Liver (tissue), 9 donors: ENCODE measurements around the gene MICU1. TPM values are rescaled to one million over a fixed set of nuclear protein-coding genes. Genes with fewer than 3 reads are reported as not detected.

Source experiments
- DNase-seq: peaks from one replicate; pipeline ENCODE4 v3.0.0-alpha.2; 2017; ENCODE audit warnings: low spot score
- H3K27ac ChIP-seq, 2 donors: one replicate each; pipeline ENCODE4 v1.7.0; 2013; ENCODE audit warnings: inconsistent platforms in 2 of 2, low read length in 2 of 2, control low read depth in 1 of 2, low read depth in 1 of 2, mild to moderate bottlenecking in 1 of 2
- H3K27me3 ChIP-seq, 4 donors: one replicate each; pipeline versions ENCODE4 v1.6.1 to v1.7.0; 2013; ENCODE audit warnings: low read length in 3 of 4, inconsistent platforms in 1 of 4, mild to moderate bottlenecking in 1 of 4, moderate library complexity in 1 of 4; ENCODE audit not compliant: control insufficient read depth in 4 of 4, insufficient read depth in 4 of 4
- H3K36me3 ChIP-seq, 4 donors: one replicate each; pipeline versions ENCODE4 v1.6.1 to v1.7.0; 2013; ENCODE audit warnings: low read length in 3 of 4, mild to moderate bottlenecking in 3 of 4, low read depth in 1 of 4, moderate library complexity in 1 of 4; ENCODE audit not compliant: control insufficient read depth in 4 of 4, insufficient read depth in 3 of 4
- H3K4me1 ChIP-seq, 4 donors: one replicate each; pipeline versions ENCODE4 v1.6.1 to v1.7.0; 2013; ENCODE audit warnings: low read length in 3 of 4, mild to moderate bottlenecking in 3 of 4, moderate library complexity in 1 of 4; ENCODE audit not compliant: control insufficient read depth in 4 of 4, insufficient read depth in 4 of 4
- H3K4me3 ChIP-seq, 3 donors: one replicate each; pipeline versions ENCODE4 v1.6.1 to v1.7.0; 2013; ENCODE audit warnings: low read length in 3 of 3, control low read depth in 1 of 3, low read depth in 1 of 3, mild to moderate bottlenecking in 1 of 3
- H3K9ac ChIP-seq, 2 donors: one replicate each; pipeline ENCODE4 v1.7.0; 2013; ENCODE audit warnings: low read length in 2 of 2, mild to moderate bottlenecking in 2 of 2, moderate library complexity in 2 of 2, control low read depth in 1 of 2, low read depth in 1 of 2
- H3K9me3 ChIP-seq, 4 donors: one replicate each; pipeline versions ENCODE4 v1.6.1 to v1.7.0; 2013; ENCODE audit warnings: low read length in 3 of 4; ENCODE audit not compliant: control insufficient read depth in 4 of 4
- ATF3 ChIP-seq: IDR thresholded peaks from 2 replicates; pipeline ENCODE4 v1.6.1; 2016; ENCODE audit warnings: antibody characterized with exemption
- FOXA1 ChIP-seq: IDR thresholded peaks from 2 replicates; pipeline ENCODE4 v1.6.1; 2016; ENCODE audit warnings: antibody characterized with exemption
- FOXA2 ChIP-seq: IDR thresholded peaks from 2 replicates; pipeline ENCODE4 v1.6.1; 2016; ENCODE audit warnings: antibody characterized with exemption
- GABPA ChIP-seq, 2 donors: IDR thresholded peaks in 1 of 2; conservative IDR thresholded peaks in 1 of 2; 2 replicates each; pipeline ENCODE4 v1.6.1; 2016; ENCODE audit warnings: antibody characterized with exemption in 2 of 2, mild to moderate bottlenecking in 1 of 2, moderate library complexity in 1 of 2
- HNF4A ChIP-seq, 2 donors: conservative IDR thresholded peaks; 2 replicates each; pipeline ENCODE4 v1.6.1; 2016; ENCODE audit warnings: antibody characterized with exemption in 2 of 2, mild to moderate bottlenecking in 2 of 2
- HNF4G ChIP-seq: IDR thresholded peaks from 2 replicates; pipeline ENCODE4 v1.6.1; 2016; ENCODE audit warnings: antibody characterized with exemption
- JUND ChIP-seq, 2 donors: IDR thresholded peaks; 2 replicates each; pipeline ENCODE4 v1.6.1; 2016; ENCODE audit warnings: antibody characterized with exemption in 2 of 2
- MAX ChIP-seq: IDR thresholded peaks from 2 replicates; pipeline ENCODE4 v1.6.1; 2016; ENCODE audit warnings: antibody characterized with exemption
- RAD21 ChIP-seq, 2 donors: IDR thresholded peaks; 2 replicates each; pipeline ENCODE4 v1.6.1; 2016; ENCODE audit warnings: antibody characterized with exemption in 2 of 2, mild to moderate bottlenecking in 2 of 2
- REST ChIP-seq: IDR thresholded peaks from 2 replicates; pipeline ENCODE4 v1.6.1; 2016; ENCODE audit warnings: antibody characterized with exemption, mild to moderate bottlenecking
- RXRA ChIP-seq, 2 donors: IDR thresholded peaks; 2 replicates each; pipeline ENCODE4 v1.6.1; 2017 to 2018; ENCODE audit warnings: antibody characterized with exemption in 2 of 2, mild to moderate bottlenecking in 1 of 2
- SP1 ChIP-seq: IDR thresholded peaks from 2 replicates; pipeline ENCODE4 v1.6.1; 2018; ENCODE audit warnings: antibody characterized with exemption, mild to moderate bottlenecking
- TAF1 ChIP-seq: conservative IDR thresholded peaks from 2 replicates; pipeline ENCODE4 v1.6.1; 2016; ENCODE audit warnings: antibody characterized with exemption, mild to moderate bottlenecking
- YY1 ChIP-seq: IDR thresholded peaks from 2 replicates; pipeline ENCODE4 v1.6.1; 2016; ENCODE audit warnings: antibody characterized with exemption, mild to moderate bottlenecking
- WGBS: extraction: QIAGEN DNeasy Blood & Tissue Kit; methylation state at CpG from one replicate; pipeline ENCODE4 v1.1.7; 2013; 5-methylcytosine and 5-hydroxymethylcytosine counted together
- polyA plus RNA-seq, 2 donors: library from polyadenylated mRNA; stranded (reverse) in 1 of 2; unstranded in 1 of 2; fragments of 200-250 nt in 1 of 2; fragments of >200 nt in 1 of 2; fragmentation: Nextera tagmentation in 1 of 2; extraction: Ambion mirVana in 1 of 2; gene quantifications; one replicate each; pipeline versions ENCODE4 v1.2.1 to v1.2.3, GENCODE V29; 2013 to 2015
- total RNA-seq, 2 donors: library from RNA; depleted of rRNA; stranded (reverse); fragments of >200 nt; gene quantifications; one replicate each; pipeline ENCODE4 v1.2.3, GENCODE V29; 2014
- TF ChIP-seq, protein P1 (sequence below): IDR thresholded peaks from 2 replicates; pipeline ENCODE4 v1.6.1; 2016; ENCODE audit warnings: antibody characterized with exemption
- TF ChIP-seq, protein P2 (sequence below): fragments of 150-350 bp; IDR thresholded peaks from 2 replicates; pipeline ENCODE4 v1.5.1; 2017; ENCODE audit warnings: improper control_type of control experiment, low read depth, low read length; ENCODE audit not compliant: missing input control
- donor health status: healthy.
- donor health status: healthy.
- donor health status: healthy.
- donor health status: healthy.
- donor health status: healthy.

The MICU1 gene
- total and polyA plus RNA-seq, 4 donors, result 26.4 to 47.4 (median 32.1) TPM

DNA sequence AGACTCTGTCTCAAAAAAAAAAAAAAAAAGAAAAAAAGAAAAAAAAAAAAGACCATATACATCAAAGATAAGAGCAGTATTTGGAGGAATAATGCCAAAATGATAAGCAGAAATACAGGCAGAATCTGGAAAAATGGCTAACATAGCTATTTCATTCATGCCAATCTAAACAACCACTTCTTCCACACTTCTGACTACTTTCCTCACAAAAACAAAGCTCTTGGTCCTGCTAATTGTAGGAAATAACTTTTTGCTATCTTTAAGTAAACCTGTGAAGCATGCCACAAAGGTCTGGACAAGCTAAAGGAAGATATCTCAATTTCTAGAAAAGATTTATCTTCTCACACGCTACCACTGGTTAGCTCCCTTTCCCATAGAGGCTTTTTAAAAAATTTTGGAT, 30.4 kb downstream of the MICU1 start:
- H3K4me3 ChIP-seq, result no peak overlapping the region
- DNase-seq, result no peak
- no peaks in the 10 kb centered on the region for H3K9me3 ChIP-seq
- no peaks in the 10 kb centered on the region for H3K4me1 ChIP-seq
- no peaks in the 10 kb centered on the region for H3K27me3 ChIP-seq
- TF ChIP-seq RAD21 (IDR thresholded peaks at IDR 0.05) (no peak), SP1 (no peak), YY1 (no peak), GABPA (IDR thresholded peaks at IDR 0.05 in 1 of 2, conservative IDR thresholded peaks at IDR 0.05 in 1 of 2) (no peak), RXRA (IDR thresholded peaks at IDR 0.05) (no peak), HNF4G (no peak)
- peaks cover 0 to 2% (median 0%) of the 10 kb centered on the region in 4 donors for H3K36me3 ChIP-seq
- WGBS, result 100% methylated on average over 1 of the region's 1 CpG
- H3K9ac ChIP-seq, result no peak overlapping the region
- no peak overlapping the region for H3K27ac ChIP-seq

DNA sequence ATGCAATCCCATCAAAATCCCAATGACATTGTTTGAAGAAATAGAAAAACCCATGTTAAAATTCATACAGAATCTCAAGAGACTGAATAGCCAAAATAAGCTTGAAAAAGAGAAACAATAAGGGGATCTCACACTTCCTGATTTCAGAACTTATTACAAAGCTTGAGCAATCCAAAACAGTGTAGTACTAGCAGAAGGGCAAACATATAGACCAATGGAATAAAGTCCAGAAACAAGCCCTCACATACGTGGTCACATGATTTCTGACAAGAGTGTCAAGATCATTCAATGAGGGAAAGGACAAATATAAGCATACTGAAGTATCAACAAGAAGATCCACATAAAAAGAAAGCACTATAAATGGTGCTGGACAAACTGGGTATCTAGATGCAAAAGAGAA, 31.9 kb downstream of the MICU1 start:
- Histone ChIP-seq H3K9ac (no peak overlapping the region), H3K27me3 (no peaks in the 10 kb centered on the region), H3K4me1 (no peaks in the 10 kb centered on the region), H3K9me3 (no peaks in the 10 kb centered on the region), H3K4me3 (no peak overlapping the region), H3K36me3 (peaks cover 0 to 2% (median 0%) of the 10 kb centered on the region in 4 donors), H3K27ac (no peak overlapping the region)
- TF ChIP-seq HNF4G, result no peak
- TF ChIP-seq, protein P1, sequence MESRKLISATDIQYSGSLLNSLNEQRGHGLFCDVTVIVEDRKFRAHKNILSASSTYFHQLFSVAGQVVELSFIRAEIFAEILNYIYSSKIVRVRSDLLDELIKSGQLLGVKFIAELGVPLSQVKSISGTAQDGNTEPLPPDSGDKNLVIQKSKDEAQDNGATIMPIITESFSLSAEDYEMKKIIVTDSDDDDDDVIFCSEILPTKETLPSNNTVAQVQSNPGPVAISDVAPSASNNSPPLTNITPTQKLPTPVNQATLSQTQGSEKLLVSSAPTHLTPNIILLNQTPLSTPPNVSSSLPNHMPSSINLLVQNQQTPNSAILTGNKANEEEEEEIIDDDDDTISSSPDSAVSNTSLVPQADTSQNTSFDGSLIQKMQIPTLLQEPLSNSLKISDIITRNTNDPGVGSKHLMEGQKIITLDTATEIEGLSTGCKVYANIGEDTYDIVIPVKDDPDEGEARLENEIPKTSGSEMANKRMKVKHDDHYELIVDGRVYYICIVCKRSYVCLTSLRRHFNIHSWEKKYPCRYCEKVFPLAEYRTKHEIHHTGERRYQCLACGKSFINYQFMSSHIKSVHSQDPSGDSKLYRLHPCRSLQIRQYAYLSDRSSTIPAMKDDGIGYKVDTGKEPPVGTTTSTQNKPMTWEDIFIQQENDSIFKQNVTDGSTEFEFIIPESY, result no peak
- TF ChIP-seq TAF1, result no peak
- TF ChIP-seq, protein P2, sequence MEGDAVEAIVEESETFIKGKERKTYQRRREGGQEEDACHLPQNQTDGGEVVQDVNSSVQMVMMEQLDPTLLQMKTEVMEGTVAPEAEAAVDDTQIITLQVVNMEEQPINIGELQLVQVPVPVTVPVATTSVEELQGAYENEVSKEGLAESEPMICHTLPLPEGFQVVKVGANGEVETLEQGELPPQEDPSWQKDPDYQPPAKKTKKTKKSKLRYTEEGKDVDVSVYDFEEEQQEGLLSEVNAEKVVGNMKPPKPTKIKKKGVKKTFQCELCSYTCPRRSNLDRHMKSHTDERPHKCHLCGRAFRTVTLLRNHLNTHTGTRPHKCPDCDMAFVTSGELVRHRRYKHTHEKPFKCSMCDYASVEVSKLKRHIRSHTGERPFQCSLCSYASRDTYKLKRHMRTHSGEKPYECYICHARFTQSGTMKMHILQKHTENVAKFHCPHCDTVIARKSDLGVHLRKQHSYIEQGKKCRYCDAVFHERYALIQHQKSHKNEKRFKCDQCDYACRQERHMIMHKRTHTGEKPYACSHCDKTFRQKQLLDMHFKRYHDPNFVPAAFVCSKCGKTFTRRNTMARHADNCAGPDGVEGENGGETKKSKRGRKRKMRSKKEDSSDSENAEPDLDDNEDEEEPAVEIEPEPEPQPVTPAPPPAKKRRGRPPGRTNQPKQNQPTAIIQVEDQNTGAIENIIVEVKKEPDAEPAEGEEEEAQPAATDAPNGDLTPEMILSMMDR, result no peak
- TF ChIP-seq MAX, result no peak
- peak; percentile 59 to 83 for TF ChIP-seq HNF4A (conservative IDR thresholded peaks at IDR 0.05)
- no peak for TF ChIP-seq YY1
- TF ChIP-seq ATF3, result no peak
- no peak for TF ChIP-seq FOXA1
- TF ChIP-seq GABPA (IDR thresholded peaks at IDR 0.05 in 1 of 2, conservative IDR thresholded peaks at IDR 0.05 in 1 of 2), result no peak
- no peak for TF ChIP-seq JUND (IDR thresholded peaks at IDR 0.05)
- TF ChIP-seq FOXA2, result no peak
- peak in 1 of 2 donors; percentile 4 for TF ChIP-seq RXRA (IDR thresholded peaks at IDR 0.05)
- 26% methylated on average over 1 of the region's 1 CpG for WGBS
- no peak for DNase-seq

DNA sequence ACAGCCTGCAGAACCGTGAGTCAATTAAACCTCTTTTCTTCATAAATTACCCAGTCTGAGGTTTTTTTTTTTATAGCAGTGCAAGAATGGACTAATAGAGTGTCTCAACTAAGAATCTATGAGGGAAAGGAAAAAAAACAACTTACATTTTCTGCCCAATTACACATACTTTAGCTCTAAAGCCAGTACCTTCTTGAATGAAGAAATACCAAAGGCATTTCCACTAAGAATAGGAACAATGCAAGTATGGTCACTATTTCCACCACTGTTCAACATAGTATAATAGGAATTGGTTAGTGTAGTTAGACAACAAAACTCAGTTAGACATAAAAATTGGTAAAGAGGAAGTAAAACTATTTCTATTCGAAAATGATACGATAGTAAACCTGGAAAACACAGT, 37.6 kb downstream of the MICU1 start:
- peaks cover 0 to 2% (median 0%) of the 10 kb centered on the region in 4 donors for H3K36me3 ChIP-seq
- no peaks in the 10 kb centered on the region for H3K27me3 ChIP-seq
- H3K4me3 ChIP-seq, result no peak overlapping the region
- H3K4me1 ChIP-seq, result no peaks in the 10 kb centered on the region
- no peaks in the 10 kb centered on the region for H3K9me3 ChIP-seq
- 94% methylated on average over 3 of the region's 3 CpGs for WGBS
- H3K27ac ChIP-seq, result no peak overlapping the region
- DNase-seq, result no peak
- no peak overlapping the region for H3K9ac ChIP-seq
- TF ChIP-seq JUND (IDR thresholded peaks at IDR 0.05), result no peak
- TF ChIP-seq YY1, result no peak
- no peak for TF ChIP-seq REST
- TF ChIP-seq, protein P1, result no peak
- TF ChIP-seq RAD21 (IDR thresholded peaks at IDR 0.05), result no peak
- no peak for TF ChIP-seq TAF1
- no peak for TF ChIP-seq MAX
